Measurements from ENCODE around the gene BCOR.

GRCh38 chrX:40083120-40083978 lies 14.4 kb downstream of the BCOR start:
- TF ChIP-seq EZH2phosphoT487 (IDR thresholded peaks at IDR 0.05; ENCODE audit: insufficient read depth, low read depth) (no peak), EZH2 (IDR thresholded peaks at IDR 0.05; ENCODE audit: insufficient read depth, poor library complexity, severe bottlenecking) (no peak)

Measured in GM23248 (cell line).